ENCODE results near the gene EXOC3L1.

DNA sequence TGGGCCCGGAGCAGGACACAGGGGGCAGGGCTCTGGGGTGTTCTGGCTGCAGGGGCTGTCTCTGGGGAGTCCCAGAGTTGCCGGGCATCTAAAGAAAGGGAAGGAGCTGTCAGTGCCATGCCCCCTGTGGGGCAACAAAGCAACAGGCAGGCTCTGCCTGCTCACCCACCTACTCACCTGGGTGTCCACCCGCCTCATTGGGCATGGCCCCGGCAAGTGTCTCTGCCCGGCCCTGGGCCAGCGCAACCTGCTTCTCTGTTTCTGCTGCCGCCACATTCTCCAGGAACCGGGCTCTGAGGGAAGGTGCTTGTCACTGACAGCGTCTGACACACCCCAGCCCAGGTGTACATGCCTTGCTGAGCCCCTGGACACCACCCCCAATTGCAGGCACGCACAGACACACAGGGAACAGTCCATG lies 44.3 kb upstream of the EXOC3L1 start:
- TF ChIP-seq, protein P1, sequence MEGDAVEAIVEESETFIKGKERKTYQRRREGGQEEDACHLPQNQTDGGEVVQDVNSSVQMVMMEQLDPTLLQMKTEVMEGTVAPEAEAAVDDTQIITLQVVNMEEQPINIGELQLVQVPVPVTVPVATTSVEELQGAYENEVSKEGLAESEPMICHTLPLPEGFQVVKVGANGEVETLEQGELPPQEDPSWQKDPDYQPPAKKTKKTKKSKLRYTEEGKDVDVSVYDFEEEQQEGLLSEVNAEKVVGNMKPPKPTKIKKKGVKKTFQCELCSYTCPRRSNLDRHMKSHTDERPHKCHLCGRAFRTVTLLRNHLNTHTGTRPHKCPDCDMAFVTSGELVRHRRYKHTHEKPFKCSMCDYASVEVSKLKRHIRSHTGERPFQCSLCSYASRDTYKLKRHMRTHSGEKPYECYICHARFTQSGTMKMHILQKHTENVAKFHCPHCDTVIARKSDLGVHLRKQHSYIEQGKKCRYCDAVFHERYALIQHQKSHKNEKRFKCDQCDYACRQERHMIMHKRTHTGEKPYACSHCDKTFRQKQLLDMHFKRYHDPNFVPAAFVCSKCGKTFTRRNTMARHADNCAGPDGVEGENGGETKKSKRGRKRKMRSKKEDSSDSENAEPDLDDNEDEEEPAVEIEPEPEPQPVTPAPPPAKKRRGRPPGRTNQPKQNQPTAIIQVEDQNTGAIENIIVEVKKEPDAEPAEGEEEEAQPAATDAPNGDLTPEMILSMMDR (IDR thresholded peaks at IDR 0.05), result no peak
- TF ChIP-seq POLR2A (IDR thresholded peaks at IDR 0.05), result no peak
